Esophagus squamous epithelium (tissue), 4 donors: ENCODE measurements around the gene ZNG1C.
"Not testable (repeated sequence)": the region's sequence is repeated elsewhere in the genome, so short reads cannot be mapped to it uniquely, and the experiment has no call there.

Experiments
- CTCF ChIP-seq, 6 experiments: fragments of 450-650 bp in 4 of 6; fragments of 200-600 bp in 2 of 6; sonication (generic) in 2 of 6; IDR thresholded peaks; one replicate each; pipeline ENCODE4 v1.5.1; 2016 to 2019; ENCODE audit warnings: antibody characterized with exemption in 6 of 6, mild to moderate bottlenecking in 4 of 6, moderate library complexity in 4 of 6
- POLR2A ChIP-seq, 4 donors: fragments of 450-650 bp; IDR thresholded peaks; one replicate each; pipeline ENCODE4 v1.6.1; 2017; ENCODE audit warnings: antibody characterized with exemption in 4 of 4, mild to moderate bottlenecking in 4 of 4, moderate library complexity in 3 of 4

GRCh38 chr9:68330531-68331173, 88.9 kb downstream of the ZNG1C start:
- TF ChIP-seq CTCF, POLR2A (IDR thresholded peaks at IDR 0.05): not testable (repeated sequence)
